Tibial nerve (tissue), 4 donors: Measurements from ENCODE around the gene TESK2. TPM values are rescaled to one million over a fixed set of nuclear protein-coding genes. Genes with fewer than 3 reads are reported as not detected.

ENCODE experiments used
- DNase-seq, 2 donors: peaks; one replicate each; pipeline ENCODE4 v3.0.0-alpha.2; 2019; ENCODE audit warnings: low spot score in 2 of 2
- H3K27ac ChIP-seq, 4 donors: fragments of 200-600 bp; sonication (generic) in 3 of 4; one replicate each; pipeline ENCODE4 v1.5.1; 2017 to 2019; ENCODE audit warnings: mild to moderate bottlenecking in 1 of 4
- H3K27me3 ChIP-seq, 2 donors: fragments of 200-600 bp; sonication (generic) in 1 of 2; one replicate each; pipeline versions ENCODE4 v1.5.1 to v1.6.0; 2017 to 2019
- H3K36me3 ChIP-seq, 3 donors: fragments of 200-600 bp; sonication (generic); one replicate each; pipeline ENCODE4 v1.5.1; 2018 to 2019
- H3K4me1 ChIP-seq, 4 donors: fragments of 200-600 bp; sonication (generic) in 3 of 4; one replicate each; pipeline ENCODE4 v1.5.1; 2017 to 2019
- H3K4me3 ChIP-seq, 4 donors: fragments of 200-600 bp; sonication (generic) in 3 of 4; one replicate each; pipeline ENCODE4 v1.5.1; 2017 to 2019; ENCODE audit warnings: mild to moderate bottlenecking in 1 of 4, moderate library complexity in 1 of 4
- H3K9me3 ChIP-seq, 4 donors: fragments of 200-600 bp; sonication (generic) in 3 of 4; one replicate each; pipeline ENCODE4 v1.5.1; 2017 to 2019
- CTCF ChIP-seq, 5 experiments: fragments of 200-600 bp in 3 of 5; fragments of 450-650 bp in 2 of 5; sonication (generic) in 3 of 5; IDR thresholded peaks; one replicate each; pipeline ENCODE4 v1.5.1; 2016 to 2019; ENCODE audit warnings: antibody characterized with exemption in 5 of 5, mild to moderate bottlenecking in 3 of 5, moderate library complexity in 2 of 5
- EP300 ChIP-seq, 2 donors: sonication (generic); formaldehyde crosslinking; IDR thresholded peaks; one replicate each; pipeline ENCODE4 v1.6.1; 2017; ENCODE audit warnings: antibody characterized with exemption in 2 of 2, mild to moderate bottlenecking in 1 of 2
- POLR2A ChIP-seq, 2 donors: fragments of 450-650 bp; IDR thresholded peaks; one replicate each; pipeline ENCODE4 v1.6.1; 2017; ENCODE audit warnings: antibody characterized with exemption in 2 of 2, mild to moderate bottlenecking in 2 of 2, moderate library complexity in 2 of 2
- WGBS, 2 donors: methylation state at CpG; one replicate each; pipeline ENCODE4 v1.1.5; 2018; 5-methylcytosine and 5-hydroxymethylcytosine counted together
- total RNA-seq, 4 donors: library from RNA; depleted of rRNA; stranded (reverse); fragments of >200 nt; gene quantifications; one replicate each; pipeline ENCODE4 v1.1.0, GENCODE V29; 2016

The TESK2 gene
- total RNA-seq, 4 donors from 2014 or later, result 3.9 to 11.7 (median 8.5) TPM

- Histone ChIP-seq H3K9me3 (no peaks in the 10 kb centered on the region), H3K27ac (peak overlapping the region in 2 of 4 donors; percentile 77 to 83), H3K4me1 (peaks cover 0 to 36% (median 9%) of the 10 kb centered on the region in 4 donors), H3K27me3 (no peaks in the 10 kb centered on the region), H3K36me3 (peaks cover 6 to 89% (median 32%) of the 10 kb centered on the region in 3 donors), H3K4me3 (no peak overlapping the region)
- TF ChIP-seq CTCF (IDR thresholded peaks at IDR 0.05) (no peak), EP300 (IDR thresholded peaks at IDR 0.05) (peak in 1 of 2 donors; percentile 23), POLR2A (IDR thresholded peaks at IDR 0.05) (no peak)
- WGBS, 2 donors, result 49 to 67% methylated on average over 4 of the region's 4 CpGs
- no peak for DNase-seq
Observed at GRCh38 chr1:45510972-45511527, 20.1 kb upstream of the TESK2 start.

- whole genome bisulfite sequencing, 2 donors, result 65 to 70% methylated on average over 9 of the region's 9 CpGs
- no peak for DNase-seq
- Histone ChIP-seq H3K9me3 (no peaks in the 10 kb centered on the region), H3K36me3 (peaks cover 6 to 83% (median 27%) of the 10 kb centered on the region in 3 donors), H3K27me3 (no peaks in the 10 kb centered on the region), H3K4me3 (no peak overlapping the region), H3K27ac (peak overlapping the region in 2 of 4 donors; percentile 77 to 83), H3K4me1 (peaks cover 0 to 33% (median 8%) of the 10 kb centered on the region in 4 donors)
- no peak for TF ChIP-seq POLR2A (IDR thresholded peaks at IDR 0.05)
- TF ChIP-seq EP300 (IDR thresholded peaks at IDR 0.05), result no peak
- no peak for TF ChIP-seq CTCF (IDR thresholded peaks at IDR 0.05)
Observed at GRCh38 chr1:45510036-45510971, 19.3 kb upstream of the TESK2 start.

GRCh38 chr1:45508295-45509151, 17.6 kb upstream of the TESK2 start:
- TF ChIP-seq CTCF (IDR thresholded peaks at IDR 0.05), result no peak
- no peak for TF ChIP-seq POLR2A (IDR thresholded peaks at IDR 0.05)
- TF ChIP-seq EP300 (IDR thresholded peaks at IDR 0.05), result no peak
- H3K4me1 ChIP-seq, result peaks cover 0 to 33% (median 8%) of the 10 kb centered on the region in 4 donors
- H3K36me3 ChIP-seq, result peaks cover 4 to 66% (median 12%) of the 10 kb centered on the region in 3 donors
- H3K27ac ChIP-seq, result peak overlapping the region in 2 of 4 donors; percentile 54 to 71
- no peaks in the 10 kb centered on the region for H3K27me3 ChIP-seq
- no peak for DNase-seq
- no peak overlapping the region for H3K4me3 ChIP-seq
- no peaks in the 10 kb centered on the region for H3K9me3 ChIP-seq
- 78 to 87% methylated on average over 14 to 15 of the region's 15 CpGs for WGBS, 2 donors

GRCh38 chr1:45507893-45508292, 16.9 kb upstream of the TESK2 start:
- peaks cover 0 to 33% (median 8%) of the 10 kb centered on the region in 4 donors for H3K4me1 ChIP-seq
- no peaks in the 10 kb centered on the region for H3K9me3 ChIP-seq
- TF ChIP-seq POLR2A (IDR thresholded peaks at IDR 0.05), result no peak
- TF ChIP-seq EP300 (IDR thresholded peaks at IDR 0.05), result no peak
- no peak for TF ChIP-seq CTCF (IDR thresholded peaks at IDR 0.05)
- no peaks in the 10 kb centered on the region for H3K27me3 ChIP-seq
- 75 to 84% methylated on average over 4 of the region's 4 CpGs for WGBS, 2 donors
- no peak overlapping the region for H3K4me3 ChIP-seq
- no peak for DNase-seq
- H3K36me3 ChIP-seq, result peaks cover 4 to 60% (median 9%) of the 10 kb centered on the region in 3 donors
- H3K27ac ChIP-seq, result peak overlapping the region in 2 of 4 donors; percentile 54 to 71
